IMR-90 (cell line): ENCODE data around the gene RAB26. TPM values are rescaled to one million over a fixed set of nuclear protein-coding genes. Genes with fewer than 3 reads are reported as not detected.
"Not testable (repeated sequence)": the region's sequence is repeated elsewhere in the genome, so short reads cannot be mapped to it uniquely, and the experiment has no call there.

Experiments used
- ATAC-seq: fragments of 200-7000 bp; cut with Tn5 transposase; 2 replicates; pipeline ENCODE4 v1.9.1; 2020; ENCODE audit warnings: low read depth, mild to moderate bottlenecking, moderate library complexity
- BruUV-seq: library from RNA; stranded (reverse); fragments of 400-500 nt; replicated peaks from 2 replicates; lab custom pipeline; 2021; lab: Mats Ljungman, UMichigan
- CTCF ChIA-PET: fragments of 300-600 bp; formaldehyde crosslinking; extraction: SDS; loops from one replicate; lab custom pipeline; 2021; ENCODE audit warnings: antibody characterized with exemption; lab: Yijun Ruan, JAX
- POLR2A ChIA-PET: fragments of 300-600 bp; sonication (Branson Sonifier 250); formaldehyde crosslinking; loops from one replicate; lab custom pipeline; 2022; ENCODE audit warnings: antibody characterized with exemption; ENCODE audit not compliant: unreplicated experiment; lab: Charles Lee
- DNase-seq: peaks from one replicate; pipeline ENCODE4 v3.0.0; 2013
- H2AFZ ChIP-seq: replicated peaks from 2 replicates; pipeline ENCODE3; 2013; ENCODE audit warnings: low read length, mild to moderate bottlenecking; ENCODE audit not compliant: poor library complexity
- H2AK5ac ChIP-seq: 2 replicates; pipeline ENCODE4 v1.6.1; 2013; ENCODE audit warnings: low read depth, low read length, inconsistent platforms
- H2AK9ac ChIP-seq: replicated peaks from 2 replicates; pipeline ENCODE3; 2013; ENCODE audit warnings: mild to moderate bottlenecking, low read depth, low read length, moderate library complexity; ENCODE audit not compliant: poor library complexity
- H2BK120ac ChIP-seq: 2 replicates; pipeline ENCODE4 v1.6.1; 2013; ENCODE audit warnings: low read depth, low read length, inconsistent platforms
- H2BK15ac ChIP-seq: 3 replicates; pipeline ENCODE4 v1.6.1; 2013; ENCODE audit warnings: low read depth, low read length, inconsistent platforms
- H2BK20ac ChIP-seq: 2 replicates; pipeline ENCODE4 v1.6.1; 2013; ENCODE audit warnings: low read depth, mild to moderate bottlenecking, inconsistent platforms, low read length, moderate library complexity
- H2BK5ac ChIP-seq: 2 replicates; pipeline ENCODE4 v1.6.1; 2013; ENCODE audit warnings: mild to moderate bottlenecking, low read depth, low read length, inconsistent platforms; ENCODE audit not compliant: poor library complexity, severe bottlenecking
- H3K14ac ChIP-seq: replicated peaks from 2 replicates; pipeline ENCODE4 v1.6.1; 2013; ENCODE audit warnings: low read depth, low read length, inconsistent platforms
- H3K18ac ChIP-seq: 2 replicates; pipeline ENCODE4 v1.6.1; 2013; ENCODE audit warnings: low read depth, low read length, control low read depth
- H3K23ac ChIP-seq: 2 replicates; pipeline ENCODE4 v1.6.1; 2013; ENCODE audit warnings: low read depth, low read length, inconsistent platforms
- H3K27ac ChIP-seq: 2 replicates; pipeline ENCODE4 v1.5.1; 2013; ENCODE audit warnings: mild to moderate bottlenecking, control low read depth, low read length; ENCODE audit not compliant: insufficient read depth
- H3K27me3 ChIP-seq: 2 replicates; pipeline ENCODE4 v1.6.1; 2013; ENCODE audit warnings: low read length; ENCODE audit not compliant: control insufficient read depth, insufficient read depth
- H3K36me3 ChIP-seq: 2 replicates; pipeline ENCODE4 v1.6.1; 2013; ENCODE audit warnings: low read length, mixed read lengths; ENCODE audit not compliant: control insufficient read depth, insufficient read depth
- H3K4ac ChIP-seq: 2 replicates; pipeline ENCODE4 v1.6.1; 2013; ENCODE audit warnings: low read depth, low read length, inconsistent platforms
- H3K4me1 ChIP-seq: 2 replicates; pipeline ENCODE4 v1.6.1; 2013; ENCODE audit warnings: low read length, mixed read lengths; ENCODE audit not compliant: control insufficient read depth, insufficient read depth
- H3K4me2 ChIP-seq: 2 replicates; pipeline ENCODE4 v1.6.1; 2013; ENCODE audit warnings: low read depth, mild to moderate bottlenecking, control low read depth, low read length, moderate library complexity
- H3K4me3 ChIP-seq: 2 replicates; pipeline ENCODE4 v1.5.1; 2013; ENCODE audit warnings: low read depth, mild to moderate bottlenecking, control low read depth, low read length, moderate library complexity; ENCODE audit not compliant: insufficient read depth
- H3K56ac ChIP-seq: 2 replicates; pipeline ENCODE4 v1.6.1; 2013; ENCODE audit warnings: low read length, inconsistent platforms; ENCODE audit not compliant: insufficient read depth; ENCODE audit errors: extremely low read depth
- H3K79me1 ChIP-seq, 2 experiments: 2 replicates each; pipeline ENCODE4 v1.6.1; 2013; ENCODE audit warnings: low read length in 2 of 2, inconsistent platforms in 1 of 2, low read depth in 1 of 2
- H3K9ac ChIP-seq: 2 replicates; pipeline ENCODE4 v1.6.1; 2013; ENCODE audit warnings: low read depth, low read length, control low read depth
- H3K9me1 ChIP-seq: 2 replicates; pipeline ENCODE4 v1.6.1; 2013; ENCODE audit warnings: low read length, inconsistent platforms; ENCODE audit not compliant: insufficient read depth
- H3K9me3 ChIP-seq: 2 replicates; pipeline ENCODE4 v1.6.1; 2013; ENCODE audit warnings: low read length; ENCODE audit not compliant: control insufficient read depth, insufficient read depth
- H4K20me1 ChIP-seq: 2 replicates; pipeline ENCODE4 v1.6.1; 2013; ENCODE audit warnings: low read length, inconsistent platforms; ENCODE audit not compliant: insufficient read depth
- H4K5ac ChIP-seq: 2 replicates; pipeline ENCODE4 v1.6.1; 2013; ENCODE audit warnings: mild to moderate bottlenecking, low read depth, low read length, control low read depth
- H4K8ac ChIP-seq, 2 experiments: 2 replicates each; pipeline ENCODE4 v1.6.1; 2013; ENCODE audit warnings: low read depth in 2 of 2, low read length in 2 of 2, control low read depth in 1 of 2, inconsistent platforms in 1 of 2
- H4K91ac ChIP-seq: 2 replicates; pipeline ENCODE4 v1.6.1; 2013; ENCODE audit warnings: low read depth, low read length, inconsistent platforms; ENCODE audit not compliant: insufficient read depth
- WGBS, 2 experiments: methylation state at CpG; one replicate each; pipeline versions ENCODE4 v1.1.5 to v1.1.7; 2013; ENCODE audit warnings: missing lambda C conversion rate in 2 of 2; ENCODE audit not compliant: insufficient read length in 1 of 2; ENCODE audit errors: extremely low coverage in 2 of 2; 5-methylcytosine and 5-hydroxymethylcytosine counted together
- dilution Hi-C: fragments of 300-500 bp; cut with HindIII; formaldehyde crosslinking; loops from one replicate; pipeline ENCODE4 v1.14.3; 2018; ENCODE audit warnings: low sequenced_read_pairs; ENCODE audit not compliant: unreplicated experiment
- in situ Hi-C: fragments of 300-500 bp; cut with MboI; formaldehyde crosslinking; loops from 3 replicates; pipeline ENCODE4 v1.14.3; 2019; ENCODE audit warnings: low sequenced_read_pairs, inconsistent platforms, mixed read lengths
- intact Hi-C: fragments of 100-400 bp; cut with micrococcal nuclease; formaldehyde crosslinking; loops from 2 replicates; pipeline ENCODE4 v1.10.0; 2022
- polyA plus RNA-seq, 3 experiments: library from polyadenylated mRNA; depleted of rRNA; stranded (reverse); fragments of >200 nt; gene quantifications; 2 replicates each; pipeline ENCODE4 v1.2.3, GENCODE V29; 2012; ENCODE audit warnings: low replicate concordance in 1 of 3
- total RNA-seq: library from RNA; depleted of rRNA; stranded (reverse); fragments of >200 nt; gene quantifications from 2 replicates; pipeline ENCODE4 v1.2.3, GENCODE V29; 2012

RAB26 gene
- total and polyA plus RNA-seq, 2 of the 4 experiments (the other 2 are of a cell fraction) = 1.1 to 4.5 TPM

DNA sequence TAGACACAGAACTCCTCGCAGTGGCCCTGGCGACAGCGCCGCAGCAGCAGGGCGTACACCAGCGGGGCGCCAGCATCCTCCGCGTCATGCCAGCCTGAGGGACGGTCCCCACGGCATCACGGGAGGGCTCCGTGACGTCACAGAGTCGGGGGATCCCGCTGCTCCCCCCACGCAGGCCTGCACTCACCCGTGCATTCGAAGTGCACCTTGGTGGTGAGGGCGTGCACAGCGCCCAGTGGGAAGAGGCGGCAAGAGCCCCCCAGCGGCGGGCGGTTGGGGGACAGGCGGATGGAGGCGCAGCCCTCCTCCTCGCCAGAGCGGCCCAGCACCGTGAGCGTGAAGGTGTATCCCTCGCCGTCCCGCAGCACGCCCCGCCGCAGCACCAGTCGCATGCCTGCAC, 42.2 kb upstream of the RAB26 start:
- POLR2A ChIA-PET, in situ Hi-C loops, CTCF ChIA-PET: not testable (repeated sequence)

More for the DNA sequence above, 42.2 kb upstream of the RAB26 start:
- H2BK120ac ChIP-seq, H3K56ac ChIP-seq, H3K23ac ChIP-seq, BruUV-seq, H3K9me3 ChIP-seq, H3K4ac ChIP-seq, H3K9ac ChIP-seq, H4K8ac ChIP-seq, H4K5ac ChIP-seq, H3K14ac ChIP-seq, H2BK5ac ChIP-seq, H2BK20ac ChIP-seq, intact Hi-C loops, H3K18ac ChIP-seq, H4K91ac ChIP-seq, H3K27ac ChIP-seq, H2AK5ac ChIP-seq, H4K20me1 ChIP-seq, H2BK15ac ChIP-seq, H3K27me3 ChIP-seq, DNase-seq, H3K79me1 ChIP-seq, H3K4me2 ChIP-seq, H2AFZ ChIP-seq, H3K9me1 ChIP-seq, ATAC-seq, H3K4me1 ChIP-seq, dilution Hi-C loops, H3K4me3 ChIP-seq, H2AK9ac ChIP-seq: not testable (repeated sequence)
- peaks cover 49% of the 10 kb centered on the region for H3K36me3 ChIP-seq
- WGBS, 2 experiments = 100% methylated on average over 3 of the region's 38 CpGs; no CpG with 5 or more reads in 1 of the 2 experiments
